Skeletal muscle satellite cell (primary cell): ENCODE data around the gene GALNT9.
"Not testable (repeated sequence)": the region's sequence is repeated elsewhere in the genome, so short reads cannot be mapped to it uniquely, and the experiment has no call there.

Experiments used
- H3K27me3 ChIP-seq: 2 replicates; pipeline ENCODE4 v1.7.0; 2013; ENCODE audit warnings: low read length; ENCODE audit not compliant: control insufficient read depth, insufficient read depth
- H3K36me3 ChIP-seq: 2 replicates; pipeline ENCODE4 v1.7.0; 2013; ENCODE audit warnings: mild to moderate bottlenecking, control low read depth, low read length; ENCODE audit not compliant: insufficient read depth
- H3K4me1 ChIP-seq: 2 replicates; pipeline ENCODE4 v1.7.0; 2013; ENCODE audit warnings: low read length; ENCODE audit not compliant: control insufficient read depth, insufficient read depth
- H3K4me2 ChIP-seq: 2 replicates; pipeline ENCODE4 v1.7.0; 2013; ENCODE audit warnings: mild to moderate bottlenecking, low read length
- H3K4me3 ChIP-seq: 2 replicates; pipeline ENCODE4 v1.7.0; 2013; ENCODE audit warnings: low read length
- H3K9ac ChIP-seq: 2 replicates; pipeline ENCODE4 v1.7.0; 2013; ENCODE audit warnings: mild to moderate bottlenecking, low read depth, low read length, moderate library complexity
- H3K9me3 ChIP-seq: replicated peaks from 2 replicates; pipeline ENCODE4 v1.7.0; 2013; ENCODE audit warnings: mild to moderate bottlenecking, control low read depth, low read length

The GALNT9 gene

GRCh38 chr12:132251310-132251709 is 78.1 kb downstream of the GALNT9 start:
- Histone ChIP-seq H3K4me2 (no peak overlapping the region), H3K27me3 (peaks cover 31% of the 10 kb centered on the region)

GRCh38 chr12:132250707-132251106 is 78.7 kb downstream of the GALNT9 start:
- Histone ChIP-seq H3K4me3 (no peak overlapping the region), H3K27me3 (peaks cover 31% of the 10 kb centered on the region), H3K4me1 (no peaks in the 10 kb centered on the region), H3K4me2 (no peak overlapping the region), H3K9ac (no peak overlapping the region), H3K9me3 (no peaks in the 10 kb centered on the region), H3K36me3 (no peaks in the 10 kb centered on the region)

More at GRCh38 chr12:132251310-132251709, 78.1 kb downstream of the GALNT9 start:
- no peaks in the 10 kb centered on the region for H3K9me3 ChIP-seq
- H3K36me3 ChIP-seq = no peaks in the 10 kb centered on the region
- H3K4me3 ChIP-seq = no peak overlapping the region
- no peak overlapping the region for H3K9ac ChIP-seq
- H3K4me1 ChIP-seq = no peaks in the 10 kb centered on the region

DNA sequence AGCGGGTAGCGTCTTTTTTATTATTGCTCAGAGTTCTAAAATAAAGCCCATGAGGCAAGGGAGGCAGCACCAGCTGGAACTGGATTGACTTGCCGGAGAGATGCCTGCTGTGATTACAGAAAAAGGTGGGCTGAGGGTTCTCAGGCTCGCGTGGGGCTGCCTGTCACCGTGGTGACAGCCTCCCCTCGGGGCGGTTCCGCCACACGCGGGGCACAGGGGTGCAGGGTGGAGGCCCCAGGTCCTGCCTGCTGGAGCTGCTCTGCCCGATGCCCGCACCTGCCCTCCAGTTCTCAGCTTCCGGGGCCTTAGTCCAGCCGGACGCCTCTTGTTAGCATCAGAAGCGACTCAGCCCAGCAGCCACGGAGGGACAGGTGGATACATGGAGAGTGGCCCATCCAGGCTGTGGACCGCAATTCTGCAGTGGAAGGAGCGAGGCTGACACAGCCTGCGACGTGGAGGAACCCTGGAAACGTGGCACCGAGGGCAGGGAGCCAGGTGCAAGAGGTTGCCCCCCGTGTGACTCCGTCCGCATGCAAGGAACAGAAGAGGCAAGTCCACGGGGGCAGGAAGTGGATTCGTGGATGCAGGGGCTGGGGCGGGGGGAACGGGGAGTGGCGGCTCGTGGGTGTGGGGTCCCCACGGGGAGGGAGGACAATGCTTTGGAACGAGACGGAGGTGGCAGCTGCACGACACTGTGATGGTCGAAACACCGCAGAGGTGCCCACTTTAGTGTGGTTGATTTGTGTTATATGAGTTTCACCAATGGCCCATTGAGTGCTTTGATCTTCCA is 79.5 kb downstream of the GALNT9 start:
- H3K4me2 ChIP-seq = no peak overlapping the region
- H3K4me3 ChIP-seq = no peak overlapping the region
- peaks cover 26% of the 10 kb centered on the region for H3K27me3 ChIP-seq
- no peaks in the 10 kb centered on the region for H3K4me1 ChIP-seq
- H3K36me3 ChIP-seq = no peaks in the 10 kb centered on the region
- H3K9ac ChIP-seq = no peak overlapping the region
- H3K9me3 ChIP-seq = no peaks in the 10 kb centered on the region

DNA sequence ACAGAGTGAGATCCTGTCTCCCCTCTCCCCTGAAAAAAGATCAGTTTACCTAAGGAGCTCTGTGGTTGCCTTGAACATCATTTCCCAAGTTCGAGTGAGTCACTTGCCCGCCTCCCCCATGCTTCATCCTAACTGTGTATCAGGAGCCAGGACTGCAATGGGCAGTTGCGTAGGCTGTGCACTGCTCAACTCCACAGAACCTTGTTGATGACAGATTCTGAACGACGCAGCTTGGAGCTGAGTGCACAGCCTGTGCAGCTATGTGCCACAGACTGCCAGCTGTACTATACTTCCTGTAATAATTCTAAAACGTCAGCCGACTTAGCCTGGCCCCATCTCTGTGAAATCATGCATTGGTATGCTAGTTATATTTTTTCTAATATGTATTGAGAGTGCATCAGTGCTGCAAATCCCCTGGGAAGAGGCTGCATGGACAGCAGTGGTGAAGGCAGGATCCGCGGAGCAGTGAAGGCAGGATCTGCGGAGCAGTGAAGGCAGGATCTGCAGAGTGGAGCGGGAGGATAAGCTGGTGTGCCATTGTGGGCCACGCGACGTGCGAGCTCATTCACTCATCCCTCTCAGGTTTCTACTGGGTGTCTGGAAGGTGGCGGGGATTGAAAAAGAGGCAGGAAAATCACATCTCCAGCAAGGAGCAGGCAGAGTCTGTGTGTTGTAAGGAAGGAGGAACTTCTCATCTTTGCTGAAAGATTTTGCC is 80.8 kb downstream of the GALNT9 start:
- Histone ChIP-seq H3K36me3 (no peaks in the 10 kb centered on the region), H3K4me2 (no peak overlapping the region), H3K4me1 (no peaks in the 10 kb centered on the region), H3K9ac (no peak overlapping the region), H3K9me3 (no peaks in the 10 kb centered on the region), H3K27me3 (peaks cover 19% of the 10 kb centered on the region), H3K4me3 (no peak overlapping the region)

DNA sequence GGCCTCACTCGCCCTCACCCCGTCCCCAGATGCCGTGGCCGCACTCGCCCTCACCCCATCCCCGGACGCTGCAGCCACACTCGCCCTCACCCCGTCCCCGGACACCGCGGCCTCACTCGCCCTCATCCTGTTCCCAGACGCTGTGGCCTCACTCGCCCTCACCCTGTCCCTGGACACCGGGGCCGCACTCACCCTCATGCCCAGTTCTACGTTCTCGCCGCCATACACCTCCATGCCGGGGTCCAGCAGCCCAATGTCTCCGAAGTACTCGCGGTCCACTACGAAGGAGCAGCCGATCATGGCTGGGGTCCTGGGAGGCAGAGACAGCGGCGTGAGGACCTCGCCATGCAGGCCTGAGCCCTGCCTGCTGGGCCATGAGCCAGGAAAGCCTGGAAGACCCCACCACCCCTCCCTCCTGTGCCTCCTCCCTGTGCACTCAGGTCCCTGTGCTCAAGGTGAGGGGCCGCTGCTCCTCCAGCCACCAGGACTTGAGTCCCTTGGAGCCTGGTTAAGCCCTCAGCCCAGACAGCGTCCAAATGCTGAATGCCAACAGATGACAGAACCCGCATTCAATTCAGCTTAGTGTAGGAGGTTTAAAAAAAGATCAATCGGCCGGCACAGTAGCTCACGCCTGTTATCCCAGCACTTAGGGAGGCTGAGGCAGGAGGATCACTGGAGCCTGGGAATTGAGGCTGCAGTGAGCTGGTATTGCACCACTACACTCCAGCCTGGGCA is 81.5 kb downstream of the GALNT9 start:
- Histone ChIP-seq H3K4me1 (no peaks in the 10 kb centered on the region), H3K9me3 (no peaks in the 10 kb centered on the region), H3K36me3 (no peaks in the 10 kb centered on the region), H3K4me2 (no peak overlapping the region), H3K4me3 (no peak overlapping the region), H3K9ac (no peak overlapping the region), H3K27me3 (peaks cover 19% of the 10 kb centered on the region)

DNA sequence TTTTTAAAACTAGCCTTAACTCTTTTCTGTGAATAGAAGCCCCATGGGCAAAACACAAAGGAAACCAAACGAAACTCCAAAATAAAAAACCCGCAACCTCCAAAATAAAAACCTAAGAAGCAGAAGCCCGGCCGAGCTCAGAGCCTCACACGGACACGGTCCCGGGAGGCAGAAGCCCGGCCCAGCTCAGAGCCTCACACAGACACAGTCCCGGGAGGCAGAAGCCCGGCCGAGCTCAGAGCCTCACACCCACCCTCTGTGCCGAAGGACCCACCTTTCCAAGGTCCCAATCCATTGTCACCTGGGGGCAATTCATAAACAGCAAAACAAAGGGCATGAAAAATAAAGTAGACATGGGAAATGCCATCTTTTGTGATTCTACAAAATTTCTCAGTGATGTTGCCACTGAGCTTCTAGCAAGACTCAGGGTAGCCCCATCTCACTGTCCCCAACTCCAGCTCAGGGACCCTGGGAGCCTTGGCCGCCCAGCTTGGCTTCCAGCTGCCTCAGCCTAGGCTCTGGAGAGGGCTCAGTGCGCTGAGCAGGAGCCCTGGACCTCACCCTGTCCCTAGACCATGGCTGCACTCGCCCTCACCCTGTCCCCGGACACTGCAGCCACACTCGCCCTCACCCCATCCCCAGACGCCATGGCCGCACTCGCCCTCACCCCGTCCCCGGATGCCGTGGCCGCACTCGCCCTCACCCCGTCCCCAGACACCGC is 82.2 kb downstream of the GALNT9 start:
- H3K4me1 ChIP-seq = no peaks in the 10 kb centered on the region
- no peak overlapping the region for H3K4me3 ChIP-seq
- H3K27me3 ChIP-seq = peaks cover 19% of the 10 kb centered on the region
- H3K36me3 ChIP-seq = no peaks in the 10 kb centered on the region
- no peak overlapping the region for H3K4me2 ChIP-seq
- H3K9ac ChIP-seq = no peak overlapping the region
- H3K9me3 ChIP-seq = no peaks in the 10 kb centered on the region

- Histone ChIP-seq H3K27me3 (peaks cover 19% of the 10 kb centered on the region), H3K4me3 (no peak overlapping the region), H3K9me3 (no peaks in the 10 kb centered on the region), H3K4me2 (no peak overlapping the region), H3K36me3 (no peaks in the 10 kb centered on the region), H3K9ac (no peak overlapping the region), H3K4me1 (no peaks in the 10 kb centered on the region)
Observed at GRCh38 chr12:132245521-132246101, 83.8 kb downstream of the GALNT9 start.

DNA sequence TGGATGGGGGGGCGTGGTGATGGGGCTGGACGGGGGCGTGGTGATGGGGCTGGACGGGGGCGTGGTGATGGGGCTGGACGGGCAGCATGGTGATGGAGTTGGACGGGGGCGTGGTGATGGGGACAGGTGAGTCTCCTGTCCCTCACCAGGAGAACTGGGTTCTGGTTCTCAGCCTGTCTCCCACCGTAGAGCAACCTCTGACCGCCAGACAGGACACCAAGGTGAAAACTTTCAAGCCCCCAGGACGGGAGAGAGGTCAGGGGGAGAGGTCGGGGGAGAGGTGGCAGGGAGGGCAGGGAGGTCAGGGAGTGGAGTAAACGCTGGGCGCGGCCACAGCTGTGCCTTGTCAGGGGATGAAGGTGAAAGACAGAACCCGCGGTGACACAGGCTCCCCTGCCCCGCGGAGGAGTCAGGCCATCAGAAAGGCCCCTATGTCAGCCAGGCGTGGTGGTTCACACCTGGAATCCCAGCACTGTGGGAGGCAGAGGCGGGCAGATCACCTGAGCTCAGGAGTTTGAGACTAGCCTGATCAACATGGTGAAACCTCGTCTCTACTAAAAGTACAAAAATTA is 84.6 kb downstream of the GALNT9 start:
- Histone ChIP-seq H3K4me1 (no peaks in the 10 kb centered on the region), H3K9me3 (no peaks in the 10 kb centered on the region), H3K4me2 (no peak overlapping the region), H3K9ac (no peak overlapping the region), H3K4me3 (no peak overlapping the region), H3K27me3 (peaks cover 19% of the 10 kb centered on the region), H3K36me3 (no peaks in the 10 kb centered on the region)

GRCh38 chr12:132243596-132244310 is 85.6 kb downstream of the GALNT9 start:
- Histone ChIP-seq H3K36me3 (no peaks in the 10 kb centered on the region), H3K4me1 (no peaks in the 10 kb centered on the region), H3K9me3 (no peaks in the 10 kb centered on the region), H3K4me2 (no peak overlapping the region), H3K27me3 (peaks cover 8% of the 10 kb centered on the region), H3K4me3 (no peak overlapping the region), H3K9ac (no peak overlapping the region)

- H3K27me3 ChIP-seq, H3K9ac ChIP-seq, H3K4me1 ChIP-seq, H3K36me3 ChIP-seq, H3K4me2 ChIP-seq, H3K4me3 ChIP-seq, H3K9me3 ChIP-seq: not testable (repeated sequence)
Observed at GRCh38 chr12:132243171-132243570, 86.2 kb downstream of the GALNT9 start.
